ENCODE data around the gene OPRM1. TPM values are rescaled to one million over a fixed set of nuclear protein-coding genes. Genes with fewer than 3 reads are reported as not detected.

OPRM1 gene
- total RNA-seq, 1 donor, result not detected

GRCh38 chr6:154252678-154253077 lies 213.6 kb downstream of the OPRM1 start:
- no peak overlapping the region for H2AFZ ChIP-seq (ENCODE audit: low read length)
- no peaks in the 10 kb centered on the region for H3K4me1 ChIP-seq (ENCODE audit: insufficient read depth, low read length)
- no peaks in the 10 kb centered on the region for H3K79me2 ChIP-seq (ENCODE audit: insufficient read depth, low read length)
- H3K4me2 ChIP-seq (ENCODE audit: insufficient read depth, low read length), result no peak overlapping the region
- H4K20me1 ChIP-seq (ENCODE audit: insufficient read depth, low read length), result no peaks in the 10 kb centered on the region
- H3K27me3 ChIP-seq (ENCODE audit: insufficient read depth, low read length), result peaks cover 3% of the 10 kb centered on the region
- H3K9me3 ChIP-seq (ENCODE audit: low read depth, low read length), result no peaks in the 10 kb centered on the region
- TF ChIP-seq CTCF (IDR thresholded peaks at IDR 0.05; ENCODE audit: extremely low read depth, low read depth, low read length), result no peak
- no peak overlapping the region for H3K4me3 ChIP-seq (ENCODE audit: insufficient read depth, low read length)
- DNase-seq (ENCODE audit: insufficient read length, low spot score, missing footprints), result no peak
- no peak overlapping the region for H3K27ac ChIP-seq (ENCODE audit: low read depth, low read length)
- H3K36me3 ChIP-seq (ENCODE audit: insufficient read depth, low read length), result no peaks in the 10 kb centered on the region

GRCh38 chr6:154257067-154257466 lies 218.0 kb downstream of the OPRM1 start:
- Histone ChIP-seq H2AFZ (ENCODE audit: low read length) (no peak overlapping the region), H3K27me3 (ENCODE audit: insufficient read depth, low read length) (no peaks in the 10 kb centered on the region), H3K9me3 (ENCODE audit: low read depth, low read length) (no peaks in the 10 kb centered on the region), H3K4me2 (ENCODE audit: insufficient read depth, low read length) (no peak overlapping the region), H3K4me3 (ENCODE audit: insufficient read depth, low read length) (no peak overlapping the region), H3K27ac (ENCODE audit: low read depth, low read length) (no peak overlapping the region), H3K79me2 (ENCODE audit: insufficient read depth, low read length) (no peaks in the 10 kb centered on the region), H4K20me1 (ENCODE audit: insufficient read depth, low read length) (no peaks in the 10 kb centered on the region), H3K4me1 (ENCODE audit: insufficient read depth, low read length) (no peaks in the 10 kb centered on the region), H3K36me3 (ENCODE audit: insufficient read depth, low read length) (no peaks in the 10 kb centered on the region)
- no peak for DNase-seq (ENCODE audit: insufficient read length, low spot score, missing footprints)
- TF ChIP-seq CTCF (IDR thresholded peaks at IDR 0.05; ENCODE audit: extremely low read depth, low read depth, low read length), result no peak

GRCh38 chr6:154258064-154258757 lies 219.2 kb downstream of the OPRM1 start:
- no peaks in the 10 kb centered on the region for H4K20me1 ChIP-seq (ENCODE audit: insufficient read depth, low read length)
- H3K9me3 ChIP-seq (ENCODE audit: low read depth, low read length), result no peaks in the 10 kb centered on the region
- no peak overlapping the region for H3K4me3 ChIP-seq (ENCODE audit: insufficient read depth, low read length)
- H3K27me3 ChIP-seq (ENCODE audit: insufficient read depth, low read length), result no peaks in the 10 kb centered on the region
- H3K36me3 ChIP-seq (ENCODE audit: insufficient read depth, low read length), result no peaks in the 10 kb centered on the region
- no peaks in the 10 kb centered on the region for H3K4me1 ChIP-seq (ENCODE audit: insufficient read depth, low read length)
- no peak overlapping the region for H3K4me2 ChIP-seq (ENCODE audit: insufficient read depth, low read length)
- H3K27ac ChIP-seq (ENCODE audit: low read depth, low read length), result no peak overlapping the region
- no peak for TF ChIP-seq CTCF (IDR thresholded peaks at IDR 0.05; ENCODE audit: extremely low read depth, low read depth, low read length)
- H2AFZ ChIP-seq (ENCODE audit: low read length), result no peak overlapping the region
- no peaks in the 10 kb centered on the region for H3K79me2 ChIP-seq (ENCODE audit: insufficient read depth, low read length)
- DNase-seq (ENCODE audit: insufficient read length, low spot score, missing footprints), result no peak

- no peak overlapping the region for H3K4me2 ChIP-seq (ENCODE audit: insufficient read depth, low read length)
- H3K4me1 ChIP-seq (ENCODE audit: insufficient read depth, low read length), result no peaks in the 10 kb centered on the region
- H3K79me2 ChIP-seq (ENCODE audit: insufficient read depth, low read length), result no peaks in the 10 kb centered on the region
- H3K27me3 ChIP-seq (ENCODE audit: insufficient read depth, low read length), result no peaks in the 10 kb centered on the region
- H2AFZ ChIP-seq (ENCODE audit: low read length), result no peak overlapping the region
- H4K20me1 ChIP-seq (ENCODE audit: insufficient read depth, low read length), result no peaks in the 10 kb centered on the region
- H3K36me3 ChIP-seq (ENCODE audit: insufficient read depth, low read length), result no peaks in the 10 kb centered on the region
- DNase-seq (ENCODE audit: insufficient read length, low spot score, missing footprints), result no peak
- TF ChIP-seq CTCF (IDR thresholded peaks at IDR 0.05; ENCODE audit: extremely low read depth, low read depth, low read length), result no peak
- no peak overlapping the region for H3K4me3 ChIP-seq (ENCODE audit: insufficient read depth, low read length)
- H3K9me3 ChIP-seq (ENCODE audit: low read depth, low read length), result no peaks in the 10 kb centered on the region
- no peak overlapping the region for H3K27ac ChIP-seq (ENCODE audit: low read depth, low read length)
Measured at GRCh38 chr6:154261688-154262397, 222.8 kb downstream of the OPRM1 start.

Data from osteoblast (primary cell).